SJCRH30 (cell line): ENCODE data around the gene RALGAPB. TPM values are rescaled to one million over a fixed set of nuclear protein-coding genes. Genes with fewer than 3 reads are reported as not detected.

Experiments
- DNase-seq, 2 experiments: peaks; one replicate each; pipeline ENCODE4 v3.0.0-alpha.2; 2015 to 2020
- H3K27ac ChIP-seq: fragments of 250-450 bp; sonication (Bioruptor Pico); 2 replicates; pipeline ENCODE4 v1.5.1; 2020; ENCODE audit warnings: mild to moderate bottlenecking, moderate library complexity
- H3K27me3 ChIP-seq: fragments of 250-450 bp; sonication (Bioruptor Pico); 2 replicates; pipeline ENCODE4 v1.5.1; 2020; ENCODE audit warnings: mild to moderate bottlenecking, moderate library complexity
- H3K36me3 ChIP-seq: fragments of 250-450 bp; sonication (Bioruptor Pico); 2 replicates; pipeline ENCODE4 v1.5.1; 2020; ENCODE audit warnings: mild to moderate bottlenecking, moderate library complexity
- H3K4me1 ChIP-seq: fragments of 250-450 bp; sonication (Bioruptor Pico); 2 replicates; pipeline ENCODE4 v1.5.1; 2020; ENCODE audit warnings: mild to moderate bottlenecking, moderate library complexity
- H3K4me3 ChIP-seq: fragments of 250-450 bp; sonication (Bioruptor Pico); 2 replicates; pipeline ENCODE4 v1.5.1; 2020; ENCODE audit warnings: mild to moderate bottlenecking, moderate library complexity
- H3K9me3 ChIP-seq: fragments of 250-450 bp; sonication (Bioruptor Pico); replicated peaks from 2 replicates; pipeline ENCODE4 v1.5.1; 2020; ENCODE audit warnings: mild to moderate bottlenecking, moderate library complexity
- total RNA-seq: library from RNA; depleted of rRNA; stranded (reverse); fragments of >200 nt; shearing (Covaris generic); gene quantifications from 2 replicates; pipeline ENCODE4 v1.2.3, GENCODE V29; 2014

RALGAPB gene
- total RNA-seq, 1 experiment from 2014 or later, result 51.5 TPM

DNA sequence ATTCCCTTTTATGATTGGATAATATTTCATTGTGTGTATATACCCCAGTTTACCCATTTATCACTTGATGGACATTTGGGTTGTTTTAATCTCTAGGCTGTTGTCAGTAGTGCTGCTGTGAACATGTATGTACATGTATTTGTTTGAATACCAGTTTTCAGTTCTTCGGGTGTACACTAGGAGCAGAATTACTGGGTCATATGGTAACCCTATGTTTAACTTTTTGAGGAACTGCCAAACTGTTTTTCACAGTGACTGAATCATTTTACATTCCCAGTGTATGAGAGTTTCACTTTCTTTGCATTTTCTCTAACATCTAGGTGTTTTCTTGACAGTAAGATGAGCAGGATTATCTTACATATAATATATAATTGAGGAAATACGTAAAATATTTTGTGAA lies 63.7 kb downstream of the RALGAPB start:
- Histone ChIP-seq H3K27ac (no peak overlapping the region), H3K36me3 (peaks cover 82% of the 10 kb centered on the region), H3K4me1 (no peaks in the 10 kb centered on the region), H3K27me3 (no peaks in the 10 kb centered on the region), H3K9me3 (no peaks in the 10 kb centered on the region), H3K4me3 (no peak overlapping the region)
- DNase-seq, result no peak

DNA sequence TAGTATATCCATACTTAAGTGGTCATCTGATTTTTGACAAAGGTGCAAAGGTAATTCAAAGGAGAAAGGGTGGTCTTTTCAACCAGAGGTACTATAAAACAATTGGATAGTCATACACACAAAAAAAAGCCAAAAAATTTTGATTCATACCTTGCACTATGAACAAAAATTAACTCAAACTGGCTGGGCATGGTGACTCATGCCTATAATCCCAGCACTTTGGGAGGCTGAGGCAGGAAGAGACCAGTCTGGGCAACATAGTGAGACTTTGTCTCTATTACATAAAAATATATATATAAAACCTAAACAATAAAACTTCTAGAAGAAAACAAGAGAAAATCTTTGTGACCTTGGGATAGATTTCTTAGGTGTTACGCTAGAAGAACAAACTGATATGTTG lies 64.5 kb downstream of the RALGAPB start:
- Histone ChIP-seq H3K36me3 (peaks cover 86% of the 10 kb centered on the region), H3K4me3 (no peak overlapping the region)

DNA sequence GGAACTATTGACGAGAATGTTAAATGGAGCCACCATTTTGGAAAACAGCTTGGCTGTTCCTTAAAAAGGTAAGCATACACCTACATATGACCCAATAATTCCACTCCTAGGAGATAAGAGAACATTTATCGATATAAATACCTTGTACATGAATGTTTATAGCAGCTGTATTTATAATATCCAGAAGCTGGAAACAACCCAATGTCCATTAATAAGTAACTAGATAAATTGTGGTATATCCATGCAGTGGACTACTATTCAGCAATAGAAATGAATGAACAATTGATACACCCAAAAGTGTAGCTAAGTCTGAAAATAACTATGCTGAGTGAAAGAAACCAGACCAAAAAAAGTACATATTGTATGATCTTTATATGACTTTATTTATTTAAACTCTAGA lies 66.1 kb downstream of the RALGAPB start:
- Histone ChIP-seq H3K36me3 (peaks cover 78% of the 10 kb centered on the region), H3K9me3 (no peaks in the 10 kb centered on the region), H3K27me3 (no peaks in the 10 kb centered on the region), H3K4me3 (no peak overlapping the region), H3K4me1 (no peaks in the 10 kb centered on the region), H3K27ac (no peak overlapping the region)
- no peak for DNase-seq

More for the DNA sequence above, 64.5 kb downstream of the RALGAPB start:
- Histone ChIP-seq H3K9me3 (no peaks in the 10 kb centered on the region), H3K27ac (no peak overlapping the region), H3K4me1 (no peaks in the 10 kb centered on the region), H3K27me3 (no peaks in the 10 kb centered on the region)
- no peak for DNase-seq

DNA sequence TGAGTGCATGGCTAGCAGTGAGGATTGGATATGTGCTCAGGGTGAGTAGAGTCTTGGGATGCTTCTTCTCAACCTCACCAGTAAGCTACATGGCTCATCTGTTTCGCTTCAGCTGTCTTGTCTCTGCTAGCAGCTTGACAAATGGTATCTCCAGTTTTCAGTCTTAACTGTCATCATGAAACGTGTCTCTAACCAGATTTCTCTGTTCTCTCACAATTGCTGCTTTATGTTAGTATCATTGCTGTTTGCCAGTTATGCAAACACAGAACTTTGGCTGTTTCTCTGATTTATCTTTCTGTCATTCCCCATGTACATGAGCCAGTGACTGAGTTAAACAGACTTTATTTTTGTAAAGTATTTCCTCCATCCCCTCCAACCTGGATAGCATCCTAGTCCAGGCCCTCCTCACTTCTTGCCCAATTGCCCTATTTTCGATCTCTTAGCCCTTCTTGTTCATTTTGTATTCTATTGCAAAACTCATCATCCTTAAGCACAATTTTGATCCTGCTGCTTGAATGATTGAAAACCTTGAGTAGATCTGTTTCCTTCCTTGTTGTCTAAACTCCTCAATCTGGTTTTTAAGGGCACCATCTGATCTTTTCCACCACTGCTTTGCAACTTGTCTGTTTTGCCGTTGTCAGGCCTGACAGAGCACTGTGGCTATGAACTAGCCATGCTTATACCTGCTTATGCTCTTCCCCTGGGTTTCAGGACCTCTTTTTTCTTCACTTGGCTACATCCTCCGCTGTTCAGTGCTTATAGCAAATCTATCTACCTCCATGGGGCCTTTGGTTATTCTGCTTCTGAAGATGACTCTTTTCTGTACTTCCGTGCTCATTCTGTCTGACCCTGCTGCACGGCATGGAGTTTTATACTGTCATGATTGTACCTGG lies 70.6 kb downstream of the RALGAPB start:
- Histone ChIP-seq H3K27me3 (no peaks in the 10 kb centered on the region), H3K36me3 (peaks cover 85% of the 10 kb centered on the region), H3K4me1 (no peaks in the 10 kb centered on the region), H3K4me3 (no peak overlapping the region), H3K27ac (no peak overlapping the region), H3K9me3 (no peaks in the 10 kb centered on the region; the same call in 1 of the 2 replicates)
- DNase-seq, result no peak

DNA sequence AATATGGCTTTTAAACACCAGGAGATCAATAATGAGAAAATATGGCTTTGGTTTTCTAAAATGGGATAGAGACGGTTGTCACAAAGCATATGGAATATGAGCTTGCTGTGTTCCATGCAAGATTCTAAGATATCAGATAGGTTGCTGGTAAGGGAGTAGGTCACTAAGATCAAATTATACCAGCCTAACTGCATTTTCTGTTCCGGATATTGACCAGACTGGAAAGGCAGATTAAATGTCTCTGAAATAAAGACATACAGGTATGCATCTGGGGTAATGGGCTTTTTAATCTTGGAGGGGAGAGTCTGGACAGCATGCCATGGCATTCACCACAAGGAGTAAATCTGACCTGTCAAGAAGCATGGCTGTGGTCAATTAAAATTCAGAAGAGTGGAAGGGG lies 73.1 kb downstream of the RALGAPB start:
- H3K36me3 ChIP-seq, result peaks cover 82% of the 10 kb centered on the region
- DNase-seq, result no peak
- H3K4me1 ChIP-seq, result no peaks in the 10 kb centered on the region
- no peaks in the 10 kb centered on the region; the same call in 1 of the 2 replicates for H3K9me3 ChIP-seq
- no peak overlapping the region for H3K27ac ChIP-seq
- no peak overlapping the region for H3K4me3 ChIP-seq
- no peaks in the 10 kb centered on the region for H3K27me3 ChIP-seq

DNA sequence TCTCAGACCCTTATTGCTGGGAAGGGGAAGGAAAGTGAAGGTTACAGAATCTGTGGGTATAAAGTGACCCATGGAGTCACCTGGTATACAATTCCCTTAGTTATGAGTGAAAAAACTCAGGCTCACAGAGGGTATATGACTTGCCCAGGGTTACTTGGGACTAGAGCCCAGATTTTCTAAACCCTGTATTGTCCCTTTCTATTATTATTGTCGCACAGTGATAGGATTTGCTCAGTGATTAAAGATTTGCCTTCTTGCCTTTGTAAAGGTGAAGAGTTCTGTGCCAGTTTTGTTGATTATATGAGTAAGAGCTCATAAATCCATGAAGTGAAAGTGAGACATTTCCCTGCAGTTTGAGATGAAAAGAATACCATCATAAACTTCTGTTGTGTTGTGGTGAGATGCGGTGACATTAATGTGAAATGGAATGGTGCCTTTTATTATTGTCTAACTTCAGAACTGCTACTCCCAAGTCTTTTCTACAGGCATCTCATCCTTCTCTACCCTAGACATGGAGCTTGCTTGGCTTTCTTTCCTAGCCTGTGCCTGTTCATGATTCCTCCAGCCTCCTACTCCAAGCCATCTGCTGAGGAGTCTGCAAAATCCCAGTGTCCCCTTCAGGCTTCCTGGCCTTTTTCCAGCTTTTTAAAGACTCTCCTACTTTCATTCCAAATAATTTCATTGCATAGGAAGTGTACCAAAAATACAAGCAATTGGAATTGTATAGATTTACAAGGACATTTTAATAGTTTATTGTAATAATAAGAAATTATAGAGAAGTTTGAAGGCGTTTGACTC lies 74.8 kb downstream of the RALGAPB start:
- H3K27ac ChIP-seq, result no peak overlapping the region
- H3K4me3 ChIP-seq, result no peak overlapping the region
- H3K27me3 ChIP-seq, result no peaks in the 10 kb centered on the region
- no peaks in the 10 kb centered on the region; the same call in 1 of the 2 replicates for H3K9me3 ChIP-seq
- H3K4me1 ChIP-seq, result no peaks in the 10 kb centered on the region
- H3K36me3 ChIP-seq, result peaks cover 81% of the 10 kb centered on the region
- DNase-seq, result no peak

DNA sequence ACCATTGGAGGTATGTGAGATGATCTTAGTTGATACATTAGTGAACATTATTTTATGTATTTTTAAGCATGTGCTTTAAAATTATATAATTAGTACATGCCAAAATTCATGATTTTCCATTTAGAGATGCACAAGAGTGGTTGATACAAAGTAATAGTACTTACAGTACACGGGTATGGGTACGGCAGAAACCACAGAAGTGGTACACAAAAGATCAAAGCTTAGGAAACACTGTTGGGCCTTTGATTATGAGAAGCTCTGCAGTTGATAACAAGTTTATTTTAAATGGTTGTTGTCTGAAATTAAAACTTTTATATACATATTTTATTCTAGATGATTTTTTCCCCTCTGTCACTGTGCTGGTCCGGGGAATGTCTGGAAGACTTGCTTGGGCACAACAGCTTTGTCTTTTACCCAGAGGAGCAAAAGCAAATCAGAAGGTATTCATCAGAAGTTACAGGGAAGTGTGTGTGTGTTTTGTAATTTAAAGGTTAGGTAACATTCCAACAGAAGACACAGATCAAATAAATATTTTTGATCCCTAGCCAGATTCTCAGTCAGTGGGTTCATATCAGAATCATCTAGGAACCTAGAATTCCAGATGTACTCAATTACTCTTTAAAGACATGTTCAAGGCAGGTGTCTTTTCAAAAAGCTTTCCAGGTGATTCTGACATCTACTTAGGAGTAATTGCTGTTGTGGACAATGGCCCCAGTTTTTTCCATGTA lies 75.9 kb downstream of the RALGAPB start:
- H3K36me3 ChIP-seq, result peaks cover 86% of the 10 kb centered on the region
- no peak for DNase-seq

DNA sequence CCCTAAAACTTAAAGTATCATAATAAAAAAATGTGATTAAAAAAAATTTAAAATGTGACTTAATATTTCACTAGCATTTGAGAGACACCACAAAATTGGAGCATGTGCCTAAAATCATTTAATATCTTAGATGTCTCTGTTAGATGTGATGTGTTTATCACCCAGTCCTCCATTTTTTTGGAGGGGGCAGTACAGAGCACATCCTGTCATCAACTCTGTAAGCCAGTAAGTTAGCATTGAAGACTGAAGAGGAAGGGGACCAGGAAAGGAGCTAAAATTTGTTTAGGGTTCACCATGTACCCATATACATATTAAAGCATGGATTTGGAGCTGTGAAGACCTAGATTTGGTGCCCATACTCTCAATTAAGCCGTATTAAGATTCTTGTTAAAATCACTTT lies 77.6 kb downstream of the RALGAPB start:
- Histone ChIP-seq H3K27me3 (no peaks in the 10 kb centered on the region), H3K4me3 (no peak overlapping the region), H3K27ac (no peak overlapping the region), H3K36me3 (peaks cover 91% of the 10 kb centered on the region), H3K4me1 (no peaks in the 10 kb centered on the region), H3K9me3 (no peaks in the 10 kb centered on the region; the same call in 1 of the 2 replicates)
- DNase-seq, result peak in 1 of 2 experiments; percentile 14

More for the DNA sequence above, 75.9 kb downstream of the RALGAPB start:
- Histone ChIP-seq H3K27ac (no peak overlapping the region), H3K9me3 (no peaks in the 10 kb centered on the region; the same call in 1 of the 2 replicates), H3K27me3 (no peaks in the 10 kb centered on the region), H3K4me1 (no peaks in the 10 kb centered on the region), H3K4me3 (no peak overlapping the region)

DNA sequence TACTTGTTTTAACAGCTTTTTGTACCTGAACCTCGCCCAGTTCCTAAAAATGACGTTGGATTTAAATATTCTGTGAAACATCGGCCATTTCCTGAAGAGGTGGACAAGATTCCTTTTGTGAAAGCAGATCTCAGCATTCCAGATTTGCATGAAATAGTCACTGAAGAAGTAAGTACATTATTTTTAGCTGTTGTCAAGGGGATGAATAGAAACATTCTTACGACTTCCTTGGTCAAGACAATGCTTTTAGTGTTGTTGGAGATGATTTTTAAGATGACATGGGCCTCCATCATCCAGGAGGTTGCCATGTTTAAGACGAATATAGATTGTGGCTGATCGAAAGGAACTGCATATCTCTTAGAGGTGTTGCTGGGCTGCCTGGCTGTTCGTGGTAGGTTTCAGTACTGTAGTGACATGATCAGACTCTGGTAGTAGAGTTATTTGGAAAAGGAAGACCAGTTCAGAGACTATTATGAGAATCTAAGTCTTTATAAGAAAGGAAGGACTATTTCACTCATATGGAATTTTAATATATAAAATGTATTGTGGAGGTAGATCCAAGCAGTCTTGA lies 78.5 kb downstream of the RALGAPB start:
- Histone ChIP-seq H3K27ac (no peak overlapping the region), H3K4me1 (no peaks in the 10 kb centered on the region), H3K4me3 (no peak overlapping the region), H3K9me3 (no peaks in the 10 kb centered on the region; the same call in 1 of the 2 replicates), H3K36me3 (peaks cover 90% of the 10 kb centered on the region), H3K27me3 (no peaks in the 10 kb centered on the region)
- no peak for DNase-seq

DNA sequence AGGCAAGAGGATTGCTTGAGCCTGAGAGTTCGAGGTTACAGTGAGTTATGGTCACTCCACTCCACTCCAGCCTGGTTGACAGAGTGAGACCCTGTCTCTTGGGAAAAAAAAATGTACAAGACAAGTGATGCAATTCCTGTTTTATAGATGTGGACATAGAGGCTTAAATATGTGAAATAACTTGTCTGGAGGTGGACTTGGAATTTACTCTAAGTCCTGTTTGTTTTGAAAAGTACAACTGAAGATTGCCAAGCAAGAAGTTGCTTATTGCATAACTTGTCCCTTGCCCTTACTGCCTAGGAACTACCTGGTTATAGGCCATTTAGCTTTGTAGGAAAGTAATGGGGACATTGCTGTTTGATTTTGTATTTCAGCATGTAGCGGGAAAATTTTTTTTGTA lies 82.3 kb downstream of the RALGAPB start:
- Histone ChIP-seq H3K4me3 (no peak overlapping the region), H3K27ac (no peak overlapping the region), H3K36me3 (peaks cover 81% of the 10 kb centered on the region), H3K27me3 (no peaks in the 10 kb centered on the region), H3K9me3 (no peaks in the 10 kb centered on the region), H3K4me1 (no peaks in the 10 kb centered on the region)
- no peak for DNase-seq

DNA sequence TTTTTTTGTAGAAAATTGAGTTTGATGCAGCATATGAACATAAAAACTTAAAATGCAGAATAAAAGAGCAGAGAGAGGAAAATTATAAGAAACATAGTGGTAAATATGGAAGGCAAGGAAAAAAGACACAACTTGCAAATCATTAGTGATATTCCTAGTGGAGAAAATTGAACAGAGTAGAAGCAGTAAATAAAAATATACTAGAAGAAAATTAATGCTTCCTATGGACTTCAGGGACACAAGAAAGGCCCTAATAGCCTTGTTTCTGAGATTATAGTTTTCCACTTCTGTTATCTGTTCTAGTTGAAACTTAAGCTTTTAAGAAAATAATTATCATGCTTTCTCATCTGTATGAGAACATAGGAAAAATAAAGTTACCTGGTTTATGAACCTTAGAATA lies 82.8 kb downstream of the RALGAPB start:
- Histone ChIP-seq H3K27ac (no peak overlapping the region), H3K4me3 (no peak overlapping the region), H3K9me3 (no peaks in the 10 kb centered on the region), H3K36me3 (peaks cover 78% of the 10 kb centered on the region), H3K27me3 (no peaks in the 10 kb centered on the region), H3K4me1 (no peaks in the 10 kb centered on the region)
- DNase-seq, result no peak

DNA sequence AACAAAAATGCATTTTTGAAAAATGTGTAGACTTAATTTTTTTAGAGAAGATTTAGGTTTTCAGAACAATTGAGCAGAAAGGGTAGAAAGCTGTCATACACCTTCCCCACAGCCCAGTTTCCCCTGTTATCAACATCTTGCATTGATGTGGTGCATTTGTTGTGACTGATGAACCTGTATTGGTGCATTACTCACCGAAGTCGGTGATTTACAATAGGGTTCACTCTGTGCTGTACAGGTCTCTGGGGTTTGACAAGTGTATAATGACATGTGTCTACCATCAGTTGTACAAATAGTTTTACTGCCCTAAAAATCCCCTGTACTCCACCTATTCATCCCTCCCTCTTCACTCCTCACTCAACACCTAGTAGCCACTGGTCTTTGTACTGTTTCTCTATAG lies 84.5 kb downstream of the RALGAPB start:
- H3K9me3 ChIP-seq, result no peaks in the 10 kb centered on the region
- H3K27me3 ChIP-seq, result no peaks in the 10 kb centered on the region
- no peak for DNase-seq
- no peaks in the 10 kb centered on the region for H3K4me1 ChIP-seq
- H3K36me3 ChIP-seq, result peaks cover 70% of the 10 kb centered on the region
- H3K4me3 ChIP-seq, result no peak overlapping the region
- H3K27ac ChIP-seq, result no peak overlapping the region

DNA sequence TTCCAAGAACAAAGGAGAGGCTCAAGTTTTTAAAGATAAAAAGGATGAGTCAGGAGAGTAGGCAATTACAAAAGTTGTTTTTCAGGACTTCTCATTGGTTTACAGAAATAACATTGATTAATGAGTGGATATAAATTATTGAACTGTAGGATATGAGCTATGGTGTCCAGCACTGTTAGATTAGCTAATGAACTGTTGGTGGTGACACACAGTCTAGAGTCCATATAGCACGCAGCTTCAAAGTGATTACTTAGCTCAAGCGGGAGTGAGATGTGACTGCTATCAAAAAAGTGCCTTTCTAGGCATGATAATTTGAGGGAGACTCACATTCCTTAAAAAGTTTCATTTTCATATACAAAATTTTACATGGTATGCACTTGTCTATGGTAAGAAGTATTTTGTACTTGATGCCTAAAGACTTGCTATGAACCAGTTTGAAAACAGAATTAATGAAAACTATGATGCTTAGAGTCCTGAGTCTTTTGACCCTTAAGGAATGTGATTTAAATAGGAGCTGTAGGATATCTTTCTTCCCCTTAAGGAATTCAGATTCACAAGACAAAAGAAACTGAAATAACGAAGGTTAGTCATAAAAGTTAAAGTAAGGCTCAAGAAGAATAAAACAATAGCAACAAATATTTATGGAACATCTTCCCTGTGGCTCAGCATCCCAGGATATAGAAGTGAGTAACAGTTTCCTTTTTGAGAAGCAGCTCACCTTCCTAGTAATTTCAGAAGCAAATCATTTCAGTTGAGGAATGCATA lies 86.1 kb downstream of the RALGAPB start:
- DNase-seq, result no peak
- no peak overlapping the region for H3K4me3 ChIP-seq
- H3K27me3 ChIP-seq, result no peaks in the 10 kb centered on the region
- H3K36me3 ChIP-seq, result peaks cover 67% of the 10 kb centered on the region
- no peak overlapping the region for H3K27ac ChIP-seq
- no peaks in the 10 kb centered on the region for H3K4me1 ChIP-seq
- H3K9me3 ChIP-seq, result no peaks in the 10 kb centered on the region

DNA sequence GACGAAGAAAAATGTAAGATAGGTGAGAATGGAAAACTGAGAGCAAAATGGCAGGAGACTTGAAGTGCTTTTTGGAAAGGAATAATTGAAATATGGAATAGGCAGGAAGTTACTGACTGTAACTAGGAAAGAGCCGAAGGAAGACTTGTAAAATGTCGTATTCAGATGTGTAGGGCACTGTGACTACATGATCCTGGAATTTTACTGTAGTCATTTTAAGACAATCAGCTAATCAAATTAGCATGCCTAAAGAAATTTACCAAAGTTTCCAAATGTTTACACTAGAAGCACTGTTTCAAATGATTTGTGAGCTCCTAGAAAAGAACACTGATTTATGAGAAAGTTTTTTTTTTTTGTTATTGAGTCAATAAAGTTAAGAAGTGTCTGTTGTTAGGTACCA lies 87.1 kb downstream of the RALGAPB start:
- no peak overlapping the region for H3K27ac ChIP-seq
- peaks cover 60% of the 10 kb centered on the region for H3K36me3 ChIP-seq
- no peak overlapping the region for H3K4me3 ChIP-seq
- DNase-seq, result no peak
- H3K27me3 ChIP-seq, result no peaks in the 10 kb centered on the region
- no peaks in the 10 kb centered on the region for H3K9me3 ChIP-seq
- H3K4me1 ChIP-seq, result no peaks in the 10 kb centered on the region
